ENCODE measurements around the gene LPP. TPM values are rescaled to one million over a fixed set of nuclear protein-coding genes. Genes with fewer than 3 reads are reported as not detected.

LPP gene
- total and polyA plus RNA-seq, 9 of the 15 experiments (the other 6 are each of a cell fraction or from before 2014, with no cell fraction given): 0.07 to 0.18 TPM; not detected in 7

DNA sequence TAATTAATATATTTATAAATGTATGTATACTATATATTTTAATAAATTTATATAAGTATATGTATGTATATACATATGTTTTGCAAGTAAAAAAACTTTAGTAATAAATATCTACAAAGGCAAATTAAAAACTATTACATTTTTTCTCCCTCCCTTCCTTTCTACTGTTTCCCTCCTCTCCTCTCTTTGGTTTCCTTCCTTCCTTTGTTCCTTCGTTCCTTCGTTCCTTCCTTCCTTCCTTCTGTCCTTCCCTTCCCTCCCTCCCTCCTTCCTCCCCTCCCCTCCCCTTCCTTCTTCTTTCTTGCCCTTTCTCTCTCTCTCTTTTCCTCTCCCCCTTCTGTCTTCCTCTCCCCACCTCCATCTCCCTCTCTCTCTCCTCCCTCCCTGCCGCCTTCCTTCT, 423.6 kb downstream of the LPP start:
- Histone ChIP-seq H3K9ac (ENCODE audit: insufficient read depth in 1 of 2, low read depth in 2 of 2, low read length in 2 of 2) (no peak overlapping the region), H3K9me1 (ENCODE audit: control insufficient read depth, insufficient read depth, low read length) (no peaks in the 10 kb centered on the region), H4K20me1 (replicated peaks; ENCODE audit: control insufficient read depth, insufficient read depth, low read length) (no peaks in the 10 kb centered on the region), H3K27ac (ENCODE audit: extremely low read depth, low read depth, low read length) (no peak overlapping the region), H2AFZ (ENCODE audit: low read depth, low read length) (no peak overlapping the region), H3K27me3 (ENCODE audit: control insufficient read depth in 2 of 2, insufficient read depth in 2 of 2, low read length in 2 of 2) (no peaks in the 10 kb centered on the region), H3K4me2 (ENCODE audit: insufficient read depth, low read length) (no peak overlapping the region), H3K4me3 (no peak overlapping the region), H3K9me3 (replicated peaks; ENCODE audit: control insufficient read depth, insufficient read depth, low read depth, low read length) (no peaks in the 10 kb centered on the region), H3K79me2 (ENCODE audit: control insufficient read depth, insufficient read depth, low read length) (no peaks in the 10 kb centered on the region), H3K4me1 (replicated peaks in 1 of 2; ENCODE audit: control insufficient read depth in 2 of 2, insufficient read depth in 2 of 2, low read length in 2 of 2) (no peaks in the 10 kb centered on the region), H3K36me3 (ENCODE audit: control insufficient read depth, insufficient read depth, low read length) (no peaks in the 10 kb centered on the region)
- in situ Hi-C loops (cut with MboI): no loop called here
- 13% methylated on average over 1 of the region's 3 CpGs for WGBS (ENCODE audit: insufficient coverage, low coverage, missing lambda C conversion rate)
- no TSS peak for BruUV-seq (replicated peaks)
- ChIA-PET CTCF (ENCODE audit: low intra/inter-chr PET ratio) (no interaction called here), POLR2A (no interaction called here)
- no peak for FAIRE-seq
- no peak for DNase-seq (ENCODE audit: extremely low read depth in 1 of 4, low spot score in 3 of 4)
- intact Hi-C loops (cut with micrococcal nuclease): no loop called here
- no peak for ATAC-seq
- TF ChIP-seq HLTF (IDR thresholded peaks at IDR 0.05) (no peak), TCF7L2 (IDR thresholded peaks at IDR 0.05; ENCODE audit: low read depth, low read length) (no peak), ID3 (CRISPR knock-in tag; IDR thresholded peaks at IDR 0.05) (no peak), ID3 (tag; IDR thresholded peaks at IDR 0.05) (no peak), ZNF282 (CRISPR knock-in tag; IDR thresholded peaks at IDR 0.05) (no peak), RNF219 (CRISPR knock-in tag; IDR thresholded peaks at IDR 0.05) (no peak), ZNF764 (CRISPR knock-in tag; IDR thresholded peaks at IDR 0.05; ENCODE audit: low read depth) (no peak), ZNF318 (IDR thresholded peaks at IDR 0.05; ENCODE audit: borderline replicate concordance in 1 of 2, low read depth in 1 of 2) (no peak)
- TF ChIP-seq, protein P1, sequence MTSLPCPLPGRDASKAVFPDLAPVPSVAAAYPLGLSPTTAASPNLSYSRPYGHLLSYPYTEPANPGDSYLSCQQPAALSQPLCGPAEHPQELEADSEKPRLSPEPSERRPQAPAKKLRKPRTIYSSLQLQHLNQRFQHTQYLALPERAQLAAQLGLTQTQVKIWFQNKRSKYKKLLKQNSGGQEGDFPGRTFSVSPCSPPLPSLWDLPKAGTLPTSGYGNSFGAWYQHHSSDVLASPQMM (CRISPR knock-in tag; IDR thresholded peaks at IDR 0.05): no peak

All from K562 (cell line).